Trophoblast cell (in vitro differentiated cells and primary cell): ENCODE measurements around the gene SESN1.

ENCODE experiments used
- DNase-seq, 2 donors: peaks; one replicate each; pipeline ENCODE4 v3.0.0-alpha.2; 2016
- H2AFZ ChIP-seq: 2 replicates; pipeline ENCODE4 v1.6.1; 2013; ENCODE audit warnings: low read length, moderate library complexity, mild to moderate bottlenecking; ENCODE audit not compliant: insufficient read depth, poor library complexity
- H2AK5ac ChIP-seq: 2 replicates; pipeline ENCODE4 v1.6.1; 2013; ENCODE audit warnings: mild to moderate bottlenecking, low read length
- H2BK120ac ChIP-seq: 2 replicates; pipeline ENCODE4 v1.6.1; 2013; ENCODE audit warnings: low read length, mild to moderate bottlenecking, moderate library complexity; ENCODE audit not compliant: insufficient read depth, poor library complexity
- H2BK12ac ChIP-seq: 2 replicates; pipeline ENCODE4 v1.6.1; 2013; ENCODE audit warnings: mild to moderate bottlenecking, low read length, moderate library complexity
- H2BK5ac ChIP-seq: 2 replicates; pipeline ENCODE4 v1.6.1; 2013; ENCODE audit warnings: low read length, low read depth, moderate library complexity, mild to moderate bottlenecking; ENCODE audit not compliant: poor library complexity
- H3K14ac ChIP-seq: 2 replicates; pipeline ENCODE4 v1.6.1; 2013; ENCODE audit warnings: mild to moderate bottlenecking, low read length
- H3K18ac ChIP-seq: 2 replicates; pipeline ENCODE4 v1.6.1; 2013; ENCODE audit warnings: mild to moderate bottlenecking, low read length
- H3K23ac ChIP-seq: 2 replicates; pipeline ENCODE4 v1.6.1; 2013; ENCODE audit warnings: low read length
- H3K27ac ChIP-seq: 2 replicates; pipeline ENCODE4 v1.5.1; 2013; ENCODE audit warnings: low read depth, mild to moderate bottlenecking, inconsistent platforms, low read length, moderate library complexity
- H3K27me3 ChIP-seq: 2 replicates; pipeline ENCODE4 v1.6.1; 2013; ENCODE audit warnings: inconsistent platforms, mild to moderate bottlenecking, low read length, moderate library complexity; ENCODE audit not compliant: insufficient read depth
- H3K36me3 ChIP-seq, 2 experiments: 1 replicate in 1 of 2; 2 replicates in 1 of 2; pipeline ENCODE4 v1.6.1; 2013; ENCODE audit warnings: low read length in 2 of 2, mild to moderate bottlenecking in 2 of 2, moderate library complexity in 1 of 2; ENCODE audit not compliant: insufficient read depth in 2 of 2, control insufficient read depth in 1 of 2
- H3K4ac ChIP-seq: 2 replicates; pipeline ENCODE4 v1.6.1; 2013; ENCODE audit warnings: low read depth, mild to moderate bottlenecking, low read length, moderate library complexity
- H3K4me1 ChIP-seq, 2 experiments: 1 replicate in 1 of 2; 2 replicates in 1 of 2; pipeline ENCODE4 v1.6.1; 2013; ENCODE audit warnings: low read length in 2 of 2, mild to moderate bottlenecking in 2 of 2, moderate library complexity in 1 of 2; ENCODE audit not compliant: insufficient read depth in 2 of 2, control insufficient read depth in 1 of 2
- H3K4me2 ChIP-seq: 2 replicates; pipeline ENCODE4 v1.6.1; 2013; ENCODE audit warnings: inconsistent platforms, mild to moderate bottlenecking, low read length, moderate library complexity
- H3K4me3 ChIP-seq: 2 replicates; pipeline ENCODE4 v1.5.1; 2013; ENCODE audit warnings: mild to moderate bottlenecking, low read depth, low read length, inconsistent platforms
- H3K79me1 ChIP-seq: one replicate; pipeline ENCODE4 v1.6.1; 2013; ENCODE audit warnings: low read length
- H3K79me2 ChIP-seq: 2 replicates; pipeline ENCODE4 v1.6.1; 2013; ENCODE audit warnings: low read length, mild to moderate bottlenecking; ENCODE audit not compliant: control insufficient read depth, insufficient read depth, poor library complexity
- H3K9ac ChIP-seq: 2 replicates; pipeline ENCODE4 v1.6.1; 2013; ENCODE audit warnings: mild to moderate bottlenecking, low read length
- H3K9me3 ChIP-seq: 2 replicates; pipeline ENCODE4 v1.6.1; 2013; ENCODE audit warnings: low read depth, mild to moderate bottlenecking, control low read depth, inconsistent platforms, low read length; ENCODE audit not compliant: insufficient read depth
- H4K12ac ChIP-seq: 2 replicates; pipeline ENCODE4 v1.6.1; 2013; ENCODE audit warnings: low read depth, mild to moderate bottlenecking, low read length, moderate library complexity
- H4K8ac ChIP-seq: 2 replicates; pipeline ENCODE4 v1.6.1; 2013; ENCODE audit warnings: low read depth, mild to moderate bottlenecking, low read length, moderate library complexity
- H4K91ac ChIP-seq: one replicate; pipeline ENCODE4 v1.6.1; 2013; ENCODE audit warnings: low read depth, mild to moderate bottlenecking, low read length, moderate library complexity
- WGBS: extraction: QIAGEN DNeasy Blood & Tissue Kit; methylation state at CpG from one replicate; pipeline ENCODE4 v1.1.7; 2013; ENCODE audit warnings: missing lambda C conversion rate; ENCODE audit not compliant: insufficient read length, insufficient coverage; ENCODE audit errors: extremely low coverage; 5-methylcytosine and 5-hydroxymethylcytosine counted together

SESN1 gene

DNA sequence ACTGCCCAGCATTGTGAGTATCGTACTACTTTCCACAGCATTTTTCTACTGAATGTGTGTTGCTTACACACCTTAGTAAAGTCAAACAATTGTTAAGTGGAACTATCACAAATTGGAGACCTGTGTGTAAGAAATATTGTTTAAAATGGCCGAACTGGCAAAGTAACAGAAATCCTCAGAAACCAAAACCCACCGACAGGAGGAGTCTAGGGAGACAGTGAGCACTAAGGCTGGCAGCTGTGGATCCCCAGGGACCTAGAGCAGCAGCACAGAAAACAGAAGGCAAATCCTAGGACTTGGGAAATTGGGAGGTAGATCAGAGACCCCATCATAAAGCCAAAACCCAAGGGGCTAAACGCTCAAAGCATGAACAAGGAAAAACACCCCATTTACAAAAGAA lies 69.9 kb downstream of the SESN1 start:
- Histone ChIP-seq H3K4me3 (no peak overlapping the region), H3K4me1 (no peaks in the 10 kb centered on the region), H3K79me1 (no peaks in the 10 kb centered on the region), H3K36me3 (peaks cover 0 to 2% of the 10 kb centered on the region in 2 experiments), H2BK5ac (no peak overlapping the region), H3K9me3 (no peaks in the 10 kb centered on the region), H3K79me2 (no peaks in the 10 kb centered on the region), H3K23ac (no peak overlapping the region), H3K18ac (no peak overlapping the region), H3K27me3 (no peaks in the 10 kb centered on the region), H3K27ac (no peak overlapping the region), H2AFZ (no peak overlapping the region), H4K8ac (no peak overlapping the region), H2BK120ac (no peak overlapping the region), H3K4me2 (no peak overlapping the region), H2AK5ac (no peak overlapping the region), H2BK12ac (no peak overlapping the region), H3K4ac (no peak overlapping the region), H4K91ac (no peak overlapping the region), H3K9ac (no peak overlapping the region), H3K14ac (no peak overlapping the region), H4K12ac (no peak overlapping the region)
- DNase-seq = peak; percentile 5 to 41
- WGBS = no CpG with 5 or more reads among the region's 4 CpGs

DNA sequence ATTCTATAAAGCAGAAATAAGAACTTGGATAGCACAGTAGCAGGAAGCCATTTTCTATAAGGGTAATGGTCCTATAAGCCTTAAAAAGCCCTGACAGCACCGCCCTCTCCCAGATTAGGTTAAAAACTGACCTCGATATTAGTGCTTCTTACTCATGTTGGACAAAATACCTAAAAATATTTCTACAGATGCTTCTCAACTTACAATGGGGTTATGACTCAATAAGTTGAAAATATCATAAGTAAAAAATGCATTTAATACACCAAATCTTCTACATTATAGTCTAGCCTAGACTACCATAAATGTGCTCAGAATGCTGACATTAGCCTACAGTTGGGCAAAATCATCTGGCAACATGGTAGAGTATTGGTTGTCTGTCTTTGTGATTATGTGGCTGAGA lies 70.3 kb downstream of the SESN1 start:
- WGBS = no CpG with 5 or more reads among the region's 2 CpGs
- H3K36me3 ChIP-seq = peaks cover 0 to 2% of the 10 kb centered on the region in 2 experiments

GRCh38 chr6:109023356-109023925 lies 71.2 kb downstream of the SESN1 start:
- Histone ChIP-seq H2BK120ac (no peak overlapping the region), H3K18ac (no peak overlapping the region), H3K4me3 (no peak overlapping the region), H4K12ac (no peak overlapping the region), H2BK12ac (no peak overlapping the region), H3K14ac (no peak overlapping the region), H4K91ac (no peak overlapping the region), H4K8ac (no peak overlapping the region), H3K9ac (no peak overlapping the region), H3K36me3 (peaks cover 0 to 2% of the 10 kb centered on the region in 2 experiments), H2AFZ (no peak overlapping the region), H3K79me2 (no peaks in the 10 kb centered on the region), H3K79me1 (no peaks in the 10 kb centered on the region), H3K27ac (no peak overlapping the region), H3K27me3 (no peaks in the 10 kb centered on the region), H3K9me3 (no peaks in the 10 kb centered on the region), H3K4ac (no peak overlapping the region), H3K4me1 (no peaks in the 10 kb centered on the region), H3K4me2 (no peak overlapping the region), H3K23ac (no peak overlapping the region), H2AK5ac (no peak overlapping the region), H2BK5ac (no peak overlapping the region)
- no peak for DNase-seq

More for the DNA sequence above, 70.3 kb downstream of the SESN1 start:
- H3K4me2 ChIP-seq = no peak overlapping the region
- no peak overlapping the region for H2BK120ac ChIP-seq
- no peak overlapping the region for H2BK5ac ChIP-seq
- H3K9me3 ChIP-seq = no peaks in the 10 kb centered on the region
- H2AK5ac ChIP-seq = no peak overlapping the region
- no peak overlapping the region for H4K12ac ChIP-seq
- H3K4ac ChIP-seq = no peak overlapping the region
- no peak overlapping the region for H2AFZ ChIP-seq
- H3K4me3 ChIP-seq = no peak overlapping the region
- no peak overlapping the region for H3K18ac ChIP-seq
- no peak overlapping the region for H3K14ac ChIP-seq
- no peak overlapping the region for H3K23ac ChIP-seq
- no peak overlapping the region for H4K91ac ChIP-seq
- H4K8ac ChIP-seq = no peak overlapping the region
- peak; percentile 3 to 36 for DNase-seq
- H3K79me1 ChIP-seq = no peaks in the 10 kb centered on the region
- H3K79me2 ChIP-seq = no peaks in the 10 kb centered on the region
- H2BK12ac ChIP-seq = no peak overlapping the region
- H3K4me1 ChIP-seq = no peaks in the 10 kb centered on the region
- no peak overlapping the region for H3K9ac ChIP-seq
- H3K27me3 ChIP-seq = no peaks in the 10 kb centered on the region
- H3K27ac ChIP-seq = no peak overlapping the region

GRCh38 chr6:109021870-109022269 lies 72.8 kb downstream of the SESN1 start:
- H3K9me3 ChIP-seq = no peaks in the 10 kb centered on the region
- no peak overlapping the region for H4K8ac ChIP-seq
- peaks cover 0 to under 1% of the 10 kb centered on the region in 2 experiments for H3K36me3 ChIP-seq
- H3K18ac ChIP-seq = no peak overlapping the region
- no peak overlapping the region for H3K4ac ChIP-seq
- no peak overlapping the region for H3K14ac ChIP-seq
- no peaks in the 10 kb centered on the region for H3K27me3 ChIP-seq
- H4K91ac ChIP-seq = no peak overlapping the region
- no peak overlapping the region for H3K4me3 ChIP-seq
- H2BK12ac ChIP-seq = no peak overlapping the region
- no peak overlapping the region for H2BK5ac ChIP-seq
- H2AK5ac ChIP-seq = no peak overlapping the region
- H3K9ac ChIP-seq = no peak overlapping the region
- no peak overlapping the region for H2AFZ ChIP-seq
- H3K4me1 ChIP-seq = no peaks in the 10 kb centered on the region
- no peak overlapping the region for H2BK120ac ChIP-seq
- no CpG with 5 or more reads among the region's 1 CpG for WGBS
- no peaks in the 10 kb centered on the region for H3K79me2 ChIP-seq
- no peak overlapping the region for H4K12ac ChIP-seq
- no peaks in the 10 kb centered on the region for H3K79me1 ChIP-seq
- no peak for DNase-seq
- H3K4me2 ChIP-seq = no peak overlapping the region
- H3K23ac ChIP-seq = no peak overlapping the region
- no peak overlapping the region for H3K27ac ChIP-seq
